Neural progenitor cell (in vitro differentiated cells): ENCODE results near the gene ARHGAP35. TPM values are rescaled to one million over a fixed set of nuclear protein-coding genes. Genes with fewer than 3 reads are reported as not detected.
A peak's percentile ranks its signal among the peaks of the same experiment; 100 is the strongest.
"Not testable (repeated sequence)": the region's sequence is repeated elsewhere in the genome, so short reads cannot be mapped to it uniquely, and the experiment has no call there.

Experiments
- DNase-seq: peaks from one replicate; pipeline ENCODE4 v3.0.0-alpha.2; 2016; ENCODE audit warnings: low spot score
- H2AFZ ChIP-seq: fragments of 200-600 bp; sonication (generic); replicated peaks from 2 replicates; pipeline ENCODE4 v1.6.1; 2016; ENCODE audit warnings: antibody characterized with exemption
- H3F3A ChIP-seq: fragments of 200-600 bp; sonication (generic); 2 replicates; pipeline ENCODE4 v1.6.1; 2016; ENCODE audit warnings: antibody characterized with exemption, low read depth
- H3K27ac ChIP-seq: fragments of 200-600 bp; sonication (generic); 2 replicates; pipeline ENCODE4 v1.5.1; 2016; ENCODE audit warnings: mild to moderate bottlenecking
- H3K27me3 ChIP-seq: fragments of 200-600 bp; sonication (generic); 2 replicates; pipeline ENCODE4 v1.6.1; 2016; ENCODE audit warnings: mild to moderate bottlenecking, moderate library complexity
- H3K36me3 ChIP-seq: fragments of 200-600 bp; sonication (generic); 2 replicates; pipeline ENCODE4 v1.5.1; 2016
- H3K4me1 ChIP-seq: fragments of 200-600 bp; sonication (generic); 2 replicates; pipeline ENCODE4 v1.6.1; 2016; ENCODE audit warnings: mixed run types
- H3K4me2 ChIP-seq: fragments of 200-600 bp; sonication (generic); 2 replicates; pipeline ENCODE4 v1.6.1; 2016
- H3K4me3 ChIP-seq: fragments of 200-600 bp; sonication (generic); 2 replicates; pipeline ENCODE4 v1.5.1; 2016
- H3K79me2 ChIP-seq: fragments of 200-600 bp; sonication (generic); 2 replicates; pipeline ENCODE4 v1.6.1; 2016; ENCODE audit warnings: low read depth
- H3K9ac ChIP-seq: fragments of 200-600 bp; sonication (generic); 2 replicates; pipeline ENCODE4 v1.6.1; 2016
- H3K9me3 ChIP-seq: fragments of 200-600 bp; sonication (generic); 2 replicates; pipeline ENCODE4 v1.5.1; 2016; ENCODE audit warnings: low read depth
- H4K20me1 ChIP-seq: fragments of 200-600 bp; sonication (generic); 2 replicates; pipeline ENCODE4 v1.6.1; 2016; ENCODE audit warnings: low read depth
- H3K27ac Mint-ChIP-seq: 3 replicates; pipeline ENCODE4 v1.8.0; 2021; ENCODE audit warnings: mixed read lengths
- H3K27me3 Mint-ChIP-seq: 2 replicates; pipeline ENCODE4 v1.8.0; 2022; ENCODE audit warnings: low read depth, mild to moderate bottlenecking, inconsistent platforms, moderate library complexity, mixed read lengths; ENCODE audit not compliant: insufficient read depth
- H3K36me3 Mint-ChIP-seq: 3 replicates; pipeline ENCODE4 v1.8.0; 2021; ENCODE audit warnings: mixed read lengths
- H3K4me1 Mint-ChIP-seq: 3 replicates; pipeline ENCODE4 v1.8.0; 2021; ENCODE audit warnings: mixed read lengths
- H3K4me3 Mint-ChIP-seq: 3 replicates; pipeline ENCODE4 v1.8.0; 2021; ENCODE audit warnings: mild to moderate bottlenecking, moderate library complexity, mixed read lengths
- H3K9me3 Mint-ChIP-seq: 3 replicates; pipeline ENCODE4 v1.8.0; 2020; ENCODE audit warnings: mixed read lengths
- CTCF ChIP-seq: fragments of 200-600 bp; sonication (generic); IDR thresholded peaks from 2 replicates; pipeline ENCODE4 v1.5.1; 2017; ENCODE audit warnings: antibody characterized with exemption, mild to moderate bottlenecking
- EZH2 ChIP-seq: fragments of 200-600 bp; sonication (generic); IDR thresholded peaks from 2 replicates; pipeline ENCODE4 v1.6.1; 2017; ENCODE audit warnings: antibody characterized with exemption, mild to moderate bottlenecking, moderate library complexity
- EZH2phosphoT487 ChIP-seq: fragments of 200-600 bp; sonication (generic); IDR thresholded peaks from 2 replicates; pipeline ENCODE4 v1.6.1; 2017; ENCODE audit warnings: antibody characterized with exemption
- total RNA-seq: library from RNA; depleted of rRNA; stranded (reverse); fragments of >200 nt; gene quantifications from 2 replicates; pipeline ENCODE4 v1.2.3, GENCODE V29; 2015; ENCODE audit warnings: low replicate concordance

The ARHGAP35 gene
- total RNA-seq, 1 donor from 2014 or later, result 38.4 TPM

GRCh38 chr19:46882034-46882433 lies 21.2 kb downstream of the ARHGAP35 start:
- peaks cover 9% of the 10 kb centered on the region for H3K9me3 Mint-ChIP-seq
- no peak overlapping the region for H3K4me3 Mint-ChIP-seq
- no peaks in the 10 kb centered on the region for H3K27me3 ChIP-seq
- TF ChIP-seq CTCF (no peak), EZH2 (no peak), EZH2phosphoT487 (no peak)
- H3K4me3 ChIP-seq, result no peak overlapping the region
- no peaks in the 10 kb centered on the region for H3K9me3 ChIP-seq
- H3K4me2 ChIP-seq, result no peak overlapping the region
- H3K36me3 Mint-ChIP-seq, result peaks cover 22% of the 10 kb centered on the region
- H3K27me3 Mint-ChIP-seq, result no peaks in the 10 kb centered on the region
- peak overlapping the region; percentile 21 for H3K27ac Mint-ChIP-seq
- no peak for DNase-seq
- no peak overlapping the region for H3K27ac ChIP-seq
- no peaks in the 10 kb centered on the region for H3F3A ChIP-seq
- peaks cover 21% of the 10 kb centered on the region for H3K4me1 Mint-ChIP-seq
- H3K9ac ChIP-seq, result no peak overlapping the region
- H3K4me1 ChIP-seq, result peaks cover 9% of the 10 kb centered on the region
- H3K79me2 ChIP-seq, result peaks cover 100% of the 10 kb centered on the region
- H4K20me1 ChIP-seq, result peaks cover 44% of the 10 kb centered on the region
- H2AFZ ChIP-seq, result no peak overlapping the region
- H3K36me3 ChIP-seq, result no peaks in the 10 kb centered on the region

GRCh38 chr19:46882751-46883150 lies 22.0 kb downstream of the ARHGAP35 start:
- Histone ChIP-seq H3K79me2 (peaks cover 100% of the 10 kb centered on the region), H4K20me1 (peaks cover 44% of the 10 kb centered on the region)
- not testable (repeated sequence) for H3K4me3 ChIP-seq, DNase-seq, H2AFZ ChIP-seq, H3K36me3 ChIP-seq, H3K9me3 ChIP-seq, H3K9ac ChIP-seq, H3K27me3 Mint-ChIP-seq, H3K27me3 ChIP-seq, H3K4me2 ChIP-seq, H3K4me3 Mint-ChIP-seq, H3K27ac ChIP-seq, H3K4me1 ChIP-seq, H3F3A ChIP-seq
- peaks cover 29% of the 10 kb centered on the region for H3K36me3 Mint-ChIP-seq
- peaks cover 21% of the 10 kb centered on the region for H3K4me1 Mint-ChIP-seq
- H3K27ac Mint-ChIP-seq, result peak overlapping the region; percentile 47
- peaks cover 13% of the 10 kb centered on the region for H3K9me3 Mint-ChIP-seq

GRCh38 chr19:46885411-46885810 lies 24.6 kb downstream of the ARHGAP35 start:
- peaks cover 15% of the 10 kb centered on the region for H3K4me1 Mint-ChIP-seq
- H3K36me3 Mint-ChIP-seq, result peaks cover 24% of the 10 kb centered on the region
- no peak overlapping the region for H3K27ac ChIP-seq
- no peak overlapping the region for H3K9ac ChIP-seq
- no peak for DNase-seq
- H3K4me1 ChIP-seq, result peaks cover 9% of the 10 kb centered on the region
- TF ChIP-seq EZH2phosphoT487, result no peak
- no peak for TF ChIP-seq EZH2
- TF ChIP-seq CTCF, result no peak
- no peak overlapping the region for H2AFZ ChIP-seq
- H3K27me3 Mint-ChIP-seq, result no peaks in the 10 kb centered on the region
- H3F3A ChIP-seq, result no peaks in the 10 kb centered on the region
- H4K20me1 ChIP-seq, result peaks cover 50% of the 10 kb centered on the region
- no peaks in the 10 kb centered on the region for H3K9me3 ChIP-seq
- H3K9me3 Mint-ChIP-seq, result peaks cover 13% of the 10 kb centered on the region
- H3K27me3 ChIP-seq, result no peaks in the 10 kb centered on the region
- no peak overlapping the region for H3K4me3 ChIP-seq
- H3K4me3 Mint-ChIP-seq, result no peak overlapping the region
- no peaks in the 10 kb centered on the region for H3K36me3 ChIP-seq
- peaks cover 99% of the 10 kb centered on the region for H3K79me2 ChIP-seq
- H3K27ac Mint-ChIP-seq, result no peak overlapping the region
- H3K4me2 ChIP-seq, result no peak overlapping the region

- no peaks in the 10 kb centered on the region for H3K9me3 ChIP-seq
- H3K27ac Mint-ChIP-seq, result no peak overlapping the region
- no peak overlapping the region for H3K4me3 Mint-ChIP-seq
- no peak overlapping the region for H3K4me3 ChIP-seq
- H3K9me3 Mint-ChIP-seq, result peaks cover 11% of the 10 kb centered on the region
- no peaks in the 10 kb centered on the region for H3K27me3 ChIP-seq
- H3K4me2 ChIP-seq, result no peak overlapping the region
- peaks cover 12% of the 10 kb centered on the region for H3K4me1 Mint-ChIP-seq
- H3K79me2 ChIP-seq, result peaks cover 99% of the 10 kb centered on the region
- no peaks in the 10 kb centered on the region for H3K36me3 ChIP-seq
- H3F3A ChIP-seq, result no peaks in the 10 kb centered on the region
- no peak overlapping the region for H3K9ac ChIP-seq
- H4K20me1 ChIP-seq, result peaks cover 54% of the 10 kb centered on the region
- H3K27me3 Mint-ChIP-seq, result peaks cover 2% of the 10 kb centered on the region
- no peak for DNase-seq
- H3K27ac ChIP-seq, result no peak overlapping the region
- H3K4me1 ChIP-seq, result peaks cover 9% of the 10 kb centered on the region
- TF ChIP-seq EZH2, result no peak
- TF ChIP-seq EZH2phosphoT487, result no peak
- no peak for TF ChIP-seq CTCF
- H3K36me3 Mint-ChIP-seq, result peaks cover 26% of the 10 kb centered on the region
- H2AFZ ChIP-seq, result no peak overlapping the region
Measured at GRCh38 chr19:46886546-46887239, 25.9 kb downstream of the ARHGAP35 start.
